WTC11 (cell line): ENCODE measurements around the gene SNX25. TPM values are rescaled to one million over a fixed set of nuclear protein-coding genes. Genes with fewer than 3 reads are reported as not detected.

ENCODE experiments used
- ATAC-seq: fragments of 200-7000 bp; cut with Tn5 transposase; 2 replicates; pipeline ENCODE4 v1.10.0; 2021; ENCODE audit warnings: mild to moderate bottlenecking, moderate library complexity
- CTCF ChIA-PET: fragments of 300-600 bp; sonication (Branson Sonifier 250); formaldehyde crosslinking; loops from one replicate; lab custom pipeline; 2021; ENCODE audit warnings: antibody characterized with exemption; lab: Charles Lee
- POLR2A ChIA-PET: fragments of 350-600 bp; sonication (Branson Sonifier 250); formaldehyde crosslinking; loops from one replicate; lab custom pipeline; 2021; ENCODE audit warnings: antibody characterized with exemption; lab: Charles Lee
- DNase-seq: peaks from one replicate; pipeline ENCODE4 v3.0.0; 2021; ENCODE audit warnings: low spot score
- H3K27ac Mint-ChIP-seq: 2 replicates; pipeline ENCODE4 v1.8.0; 2021; ENCODE audit warnings: mixed read lengths
- H3K27me3 Mint-ChIP-seq: 2 replicates; pipeline ENCODE4 v1.8.0; 2021; ENCODE audit warnings: low read depth, mild to moderate bottlenecking, moderate library complexity, mixed read lengths
- H3K36me3 Mint-ChIP-seq: 2 replicates; pipeline ENCODE4 v1.8.0; 2021; ENCODE audit warnings: mixed read lengths
- H3K4me1 Mint-ChIP-seq: 2 replicates; pipeline ENCODE4 v1.8.0; 2022; ENCODE audit warnings: mixed read lengths
- H3K4me3 Mint-ChIP-seq: 2 replicates; pipeline ENCODE4 v1.8.0; 2021; ENCODE audit warnings: mild to moderate bottlenecking, moderate library complexity, mixed read lengths
- H3K9me3 Mint-ChIP-seq: 2 replicates; pipeline ENCODE4 v1.8.0; 2021; ENCODE audit warnings: mixed read lengths
- AFF4 ChIP-seq: sonication (generic); formaldehyde crosslinking; IDR thresholded peaks from 2 replicates; pipeline ENCODE4 v1.8.1; 2023; ENCODE audit warnings: mild to moderate bottlenecking, missing genetic modification reagents, borderline replicate concordance
- ATF6 ChIP-seq: sonication (generic); formaldehyde crosslinking; IDR thresholded peaks from 2 replicates; pipeline ENCODE4 v1.8.1; 2023; ENCODE audit warnings: mild to moderate bottlenecking, missing genetic modification reagents
- CBFB ChIP-seq: sonication (generic); formaldehyde crosslinking; IDR thresholded peaks from 2 replicates; pipeline ENCODE4 v1.8.1; 2022; ENCODE audit warnings: mild to moderate bottlenecking, low read depth, missing genetic modification reagents
- HMGXB4 ChIP-seq: sonication (generic); formaldehyde crosslinking; IDR thresholded peaks from 2 replicates; pipeline ENCODE4 v1.8.1; 2023; ENCODE audit warnings: mild to moderate bottlenecking, moderate library complexity, missing genetic modification reagents
- IRF1 ChIP-seq: sonication (generic); formaldehyde crosslinking; IDR thresholded peaks from 2 replicates; pipeline ENCODE4 v1.8.0; 2023; ENCODE audit warnings: missing genetic modification reagents
- TP53 ChIP-seq: sonication (generic); formaldehyde crosslinking; IDR thresholded peaks from 2 replicates; pipeline ENCODE4 v1.8.1; 2023; ENCODE audit warnings: mild to moderate bottlenecking, missing genetic modification reagents
- ZMAT4 ChIP-seq: fragments of 250-450 bp; sonication (Bioruptor Pico); IDR thresholded peaks from 2 replicates; pipeline ENCODE4 v1.9.0; 2021; ENCODE audit warnings: mild to moderate bottlenecking
- ZNF263 ChIP-seq: sonication (generic); formaldehyde crosslinking; IDR thresholded peaks from 2 replicates; pipeline ENCODE4 v1.8.1; 2022; ENCODE audit warnings: low read depth, mild to moderate bottlenecking, moderate library complexity, missing genetic modification reagents
- total RNA-seq: library from RNA; stranded (reverse); gene quantifications from 3 replicates; pipeline ENCODE4 v1.2.3, GENCODE V29; 2021
- TF ChIP-seq, protein P1 (sequence below): fragments of 250-450 bp; sonication (Bioruptor Pico); IDR thresholded peaks from 2 replicates; pipeline ENCODE4 v1.9.0; 2021; ENCODE audit warnings: mild to moderate bottlenecking
- TF ChIP-seq, protein P2 (sequence below): sonication (generic); formaldehyde crosslinking; IDR thresholded peaks from 2 replicates; pipeline ENCODE4 v1.8.1; 2022; ENCODE audit warnings: missing genetic modification reagents, borderline replicate concordance
- TF ChIP-seq, protein P3 (sequence below): fragments of 250-450 bp; sonication (Bioruptor Pico); IDR thresholded peaks from 2 replicates; pipeline ENCODE4 v2.1.2; 2022; ENCODE audit warnings: mild to moderate bottlenecking, moderate library complexity
- TF ChIP-seq, protein P4 (sequence below): sonication (generic); formaldehyde crosslinking; IDR thresholded peaks from 2 replicates; pipeline ENCODE4 v1.8.1; 2022; ENCODE audit warnings: low read depth, missing genetic modification reagents, borderline replicate concordance

The SNX25 gene
- total RNA-seq, 1 experiment from 2014 or later = 16.9 TPM

GRCh38 chr4:185290018-185290607 lies 80.7 kb downstream of the SNX25 start:
- Mint-ChIP-seq H3K27me3 (no peaks in the 10 kb centered on the region), H3K36me3 (peaks cover 19% of the 10 kb centered on the region), H3K4me1 (0 out of 2 replicates have a peak, but pooled peaks cover 3% of the 10 kb centered on the region), H3K4me3 (no peak overlapping the region), H3K9me3 (peaks cover 5% of the 10 kb centered on the region), H3K27ac (no peak overlapping the region; the same call in 1 of the 2 replicates)
- POLR2A ChIA-PET = no interaction called here
- CTCF ChIA-PET = interaction anchor here (1.1 kb wide), 1 partner anchor 16 kb away, joined by 3 read pairs; no protein-coding TSS in a partner anchor
- no peak for ATAC-seq
- TF ChIP-seq ATF6 (CRISPR knock-in tag) = no peak
- no peak for TF ChIP-seq IRF1 (CRISPR knock-in tag)
- TF ChIP-seq ZNF263 (CRISPR knock-in tag) = no peak
- TF ChIP-seq, protein P1, sequence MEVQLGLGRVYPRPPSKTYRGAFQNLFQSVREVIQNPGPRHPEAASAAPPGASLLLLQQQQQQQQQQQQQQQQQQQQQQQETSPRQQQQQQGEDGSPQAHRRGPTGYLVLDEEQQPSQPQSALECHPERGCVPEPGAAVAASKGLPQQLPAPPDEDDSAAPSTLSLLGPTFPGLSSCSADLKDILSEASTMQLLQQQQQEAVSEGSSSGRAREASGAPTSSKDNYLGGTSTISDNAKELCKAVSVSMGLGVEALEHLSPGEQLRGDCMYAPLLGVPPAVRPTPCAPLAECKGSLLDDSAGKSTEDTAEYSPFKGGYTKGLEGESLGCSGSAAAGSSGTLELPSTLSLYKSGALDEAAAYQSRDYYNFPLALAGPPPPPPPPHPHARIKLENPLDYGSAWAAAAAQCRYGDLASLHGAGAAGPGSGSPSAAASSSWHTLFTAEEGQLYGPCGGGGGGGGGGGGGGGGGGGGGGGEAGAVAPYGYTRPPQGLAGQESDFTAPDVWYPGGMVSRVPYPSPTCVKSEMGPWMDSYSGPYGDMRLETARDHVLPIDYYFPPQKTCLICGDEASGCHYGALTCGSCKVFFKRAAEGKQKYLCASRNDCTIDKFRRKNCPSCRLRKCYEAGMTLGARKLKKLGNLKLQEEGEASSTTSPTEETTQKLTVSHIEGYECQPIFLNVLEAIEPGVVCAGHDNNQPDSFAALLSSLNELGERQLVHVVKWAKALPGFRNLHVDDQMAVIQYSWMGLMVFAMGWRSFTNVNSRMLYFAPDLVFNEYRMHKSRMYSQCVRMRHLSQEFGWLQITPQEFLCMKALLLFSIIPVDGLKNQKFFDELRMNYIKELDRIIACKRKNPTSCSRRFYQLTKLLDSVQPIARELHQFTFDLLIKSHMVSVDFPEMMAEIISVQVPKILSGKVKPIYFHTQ (CRISPR knock-in tag) = no peak
- TF ChIP-seq, protein P2, sequence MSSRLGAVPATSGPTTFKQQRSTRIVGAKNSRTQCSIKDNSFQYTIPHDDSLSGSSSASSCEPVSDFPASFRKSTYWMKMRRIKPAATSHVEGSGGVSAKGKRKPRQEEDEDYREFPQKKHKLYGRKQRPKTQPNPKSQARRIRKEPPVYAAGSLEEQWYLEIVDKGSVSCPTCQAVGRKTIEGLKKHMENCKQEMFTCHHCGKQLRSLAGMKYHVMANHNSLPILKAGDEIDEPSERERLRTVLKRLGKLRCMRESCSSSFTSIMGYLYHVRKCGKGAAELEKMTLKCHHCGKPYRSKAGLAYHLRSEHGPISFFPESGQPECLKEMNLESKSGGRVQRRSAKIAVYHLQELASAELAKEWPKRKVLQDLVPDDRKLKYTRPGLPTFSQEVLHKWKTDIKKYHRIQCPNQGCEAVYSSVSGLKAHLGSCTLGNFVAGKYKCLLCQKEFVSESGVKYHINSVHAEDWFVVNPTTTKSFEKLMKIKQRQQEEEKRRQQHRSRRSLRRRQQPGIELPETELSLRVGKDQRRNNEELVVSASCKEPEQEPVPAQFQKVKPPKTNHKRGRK = no peak
- TF ChIP-seq, protein P3, sequence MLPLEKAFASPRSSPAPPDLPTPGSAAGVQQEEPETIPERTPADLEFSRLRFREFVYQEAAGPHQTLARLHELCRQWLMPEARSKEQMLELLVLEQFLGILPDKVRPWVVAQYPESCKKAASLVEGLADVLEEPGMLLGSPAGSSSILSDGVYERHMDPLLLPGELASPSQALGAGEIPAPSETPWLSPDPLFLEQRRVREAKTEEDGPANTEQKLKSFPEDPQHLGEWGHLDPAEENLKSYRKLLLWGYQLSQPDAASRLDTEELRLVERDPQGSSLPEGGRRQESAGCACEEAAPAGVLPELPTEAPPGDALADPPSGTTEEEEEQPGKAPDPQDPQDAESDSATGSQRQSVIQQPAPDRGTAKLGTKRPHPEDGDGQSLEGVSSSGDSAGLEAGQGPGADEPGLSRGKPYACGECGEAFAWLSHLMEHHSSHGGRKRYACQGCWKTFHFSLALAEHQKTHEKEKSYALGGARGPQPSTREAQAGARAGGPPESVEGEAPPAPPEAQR (CRISPR knock-in tag) = no peak
- TF ChIP-seq AFF4 (CRISPR knock-in tag) = no peak
- TF ChIP-seq TP53 (CRISPR knock-in tag) = no peak
- TF ChIP-seq CBFB (CRISPR knock-in tag) = no peak
- DNase-seq = no peak

DNA sequence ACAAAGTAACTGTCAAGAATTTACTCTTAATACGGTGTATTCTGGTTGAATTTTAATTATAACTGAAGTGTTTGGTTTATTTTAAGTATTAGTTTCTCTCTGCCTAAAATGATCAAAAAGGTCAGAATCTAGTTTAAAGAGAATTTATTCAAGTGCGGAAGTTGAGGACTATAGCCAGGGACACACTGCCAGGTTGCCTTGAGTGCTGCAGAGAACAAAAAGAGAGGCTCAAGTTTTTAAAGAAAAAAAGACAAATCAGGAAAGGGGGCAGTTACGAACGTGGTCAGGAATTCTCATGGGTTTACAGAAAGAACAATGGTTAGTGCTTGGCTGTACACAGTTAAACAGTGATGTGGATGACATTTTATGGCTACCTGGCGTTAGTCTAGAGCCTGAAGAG lies 81.3 kb downstream of the SNX25 start:
- ChIA-PET POLR2A (interaction anchor here (0.8 kb wide), 1 partner anchor 8 kb away, joined by 3 read pairs; no protein-coding TSS in a partner anchor), CTCF (interaction anchor here (1.2 kb wide), 1 partner anchor 107 kb away, joined by 3 read pairs; no protein-coding TSS in a partner anchor)
- H3K4me1 Mint-ChIP-seq = peaks cover 6% of the 10 kb centered on the region
- H3K27me3 Mint-ChIP-seq = no peaks in the 10 kb centered on the region
- H3K36me3 Mint-ChIP-seq = peaks cover 19% of the 10 kb centered on the region
- TF ChIP-seq, protein P2 = no peak
- TF ChIP-seq HMGXB4 (CRISPR knock-in tag) (no peak), ZMAT4 (CRISPR knock-in tag) (no peak)
- TF ChIP-seq, protein P4, sequence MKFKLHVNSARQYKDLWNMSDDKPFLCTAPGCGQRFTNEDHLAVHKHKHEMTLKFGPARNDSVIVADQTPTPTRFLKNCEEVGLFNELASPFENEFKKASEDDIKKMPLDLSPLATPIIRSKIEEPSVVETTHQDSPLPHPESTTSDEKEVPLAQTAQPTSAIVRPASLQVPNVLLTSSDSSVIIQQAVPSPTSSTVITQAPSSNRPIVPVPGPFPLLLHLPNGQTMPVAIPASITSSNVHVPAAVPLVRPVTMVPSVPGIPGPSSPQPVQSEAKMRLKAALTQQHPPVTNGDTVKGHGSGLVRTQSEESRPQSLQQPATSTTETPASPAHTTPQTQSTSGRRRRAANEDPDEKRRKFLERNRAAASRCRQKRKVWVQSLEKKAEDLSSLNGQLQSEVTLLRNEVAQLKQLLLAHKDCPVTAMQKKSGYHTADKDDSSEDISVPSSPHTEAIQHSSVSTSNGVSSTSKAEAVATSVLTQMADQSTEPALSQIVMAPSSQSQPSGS = no peak
- DNase-seq = no peak
- no peak overlapping the region for H3K27ac Mint-ChIP-seq
- peaks cover 5% of the 10 kb centered on the region for H3K9me3 Mint-ChIP-seq
- ATAC-seq = no peak
- no peak overlapping the region for H3K4me3 Mint-ChIP-seq
